ENCODE measurements around the gene SEMA3D. TPM values are rescaled to one million over a fixed set of nuclear protein-coding genes. Genes with fewer than 3 reads are reported as not detected.

Gene SEMA3D
- total and polyA plus RNA-seq, 2 experiments from 2014 or later: 1.5 to 7.2 TPM

DNA sequence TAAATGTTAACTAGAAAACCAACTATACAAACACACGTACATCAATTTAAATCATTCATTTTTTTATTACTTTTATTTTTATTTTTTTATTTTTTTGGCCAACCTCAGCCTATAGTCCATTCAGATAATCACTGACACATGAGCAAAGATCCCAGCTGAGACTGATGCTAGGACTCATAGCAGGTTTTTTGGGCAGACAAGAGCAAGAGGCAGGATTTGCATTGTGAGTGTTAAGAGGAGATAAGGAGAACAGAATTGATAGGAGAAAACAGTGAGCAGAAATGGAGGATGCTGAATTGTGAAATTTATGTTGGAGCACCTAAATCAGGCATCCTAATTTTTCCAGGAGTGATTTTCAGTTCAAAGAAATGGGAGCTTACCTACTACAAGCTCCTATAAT lies 240.3 kb downstream of the SEMA3D start:
- Histone ChIP-seq H3K4me1 (ENCODE audit: insufficient read depth) (peaks cover 10% of the 10 kb centered on the region), H3K4me2 (no peak overlapping the region), H3K36me3 (ENCODE audit: insufficient read depth) (no peaks in the 10 kb centered on the region), H3F3A (replicated peaks; ENCODE audit: low read depth) (no peaks in the 10 kb centered on the region), H2AFZ (peak overlapping the region; percentile 38; the same call in 1 of the 2 replicates), H3K9me2 (ENCODE audit: insufficient read depth) (no peaks in the 10 kb centered on the region), H3K27ac (ENCODE audit: low read depth) (no peak overlapping the region), H3K4me3 (no peak overlapping the region), H3K79me2 (replicated peaks; ENCODE audit: insufficient read depth) (no peaks in the 10 kb centered on the region), H3K27me3 (ENCODE audit: insufficient read depth) (no peaks in the 10 kb centered on the region), H4K20me1 (replicated peaks; ENCODE audit: insufficient read depth) (no peaks in the 10 kb centered on the region)
- Mint-ChIP-seq H3K27ac (no peak overlapping the region), H3K36me3 (ENCODE audit: low read depth) (no peaks in the 10 kb centered on the region), H3K4me1 (peaks cover 9% of the 10 kb centered on the region; the same call in 2 of the 3 replicates), H3K9me3 (no peaks in the 10 kb centered on the region), H3K4me3 (no peak overlapping the region), H3K27me3 (ENCODE audit: insufficient read depth, low read depth, poor library complexity) (no peaks in the 10 kb centered on the region)
- TF ChIP-seq, protein P1, sequence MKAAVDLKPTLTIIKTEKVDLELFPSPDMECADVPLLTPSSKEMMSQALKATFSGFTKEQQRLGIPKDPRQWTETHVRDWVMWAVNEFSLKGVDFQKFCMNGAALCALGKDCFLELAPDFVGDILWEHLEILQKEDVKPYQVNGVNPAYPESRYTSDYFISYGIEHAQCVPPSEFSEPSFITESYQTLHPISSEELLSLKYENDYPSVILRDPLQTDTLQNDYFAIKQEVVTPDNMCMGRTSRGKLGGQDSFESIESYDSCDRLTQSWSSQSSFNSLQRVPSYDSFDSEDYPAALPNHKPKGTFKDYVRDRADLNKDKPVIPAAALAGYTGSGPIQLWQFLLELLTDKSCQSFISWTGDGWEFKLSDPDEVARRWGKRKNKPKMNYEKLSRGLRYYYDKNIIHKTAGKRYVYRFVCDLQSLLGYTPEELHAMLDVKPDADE (IDR thresholded peaks at IDR 0.05): no peak
- TF ChIP-seq, protein P2, sequence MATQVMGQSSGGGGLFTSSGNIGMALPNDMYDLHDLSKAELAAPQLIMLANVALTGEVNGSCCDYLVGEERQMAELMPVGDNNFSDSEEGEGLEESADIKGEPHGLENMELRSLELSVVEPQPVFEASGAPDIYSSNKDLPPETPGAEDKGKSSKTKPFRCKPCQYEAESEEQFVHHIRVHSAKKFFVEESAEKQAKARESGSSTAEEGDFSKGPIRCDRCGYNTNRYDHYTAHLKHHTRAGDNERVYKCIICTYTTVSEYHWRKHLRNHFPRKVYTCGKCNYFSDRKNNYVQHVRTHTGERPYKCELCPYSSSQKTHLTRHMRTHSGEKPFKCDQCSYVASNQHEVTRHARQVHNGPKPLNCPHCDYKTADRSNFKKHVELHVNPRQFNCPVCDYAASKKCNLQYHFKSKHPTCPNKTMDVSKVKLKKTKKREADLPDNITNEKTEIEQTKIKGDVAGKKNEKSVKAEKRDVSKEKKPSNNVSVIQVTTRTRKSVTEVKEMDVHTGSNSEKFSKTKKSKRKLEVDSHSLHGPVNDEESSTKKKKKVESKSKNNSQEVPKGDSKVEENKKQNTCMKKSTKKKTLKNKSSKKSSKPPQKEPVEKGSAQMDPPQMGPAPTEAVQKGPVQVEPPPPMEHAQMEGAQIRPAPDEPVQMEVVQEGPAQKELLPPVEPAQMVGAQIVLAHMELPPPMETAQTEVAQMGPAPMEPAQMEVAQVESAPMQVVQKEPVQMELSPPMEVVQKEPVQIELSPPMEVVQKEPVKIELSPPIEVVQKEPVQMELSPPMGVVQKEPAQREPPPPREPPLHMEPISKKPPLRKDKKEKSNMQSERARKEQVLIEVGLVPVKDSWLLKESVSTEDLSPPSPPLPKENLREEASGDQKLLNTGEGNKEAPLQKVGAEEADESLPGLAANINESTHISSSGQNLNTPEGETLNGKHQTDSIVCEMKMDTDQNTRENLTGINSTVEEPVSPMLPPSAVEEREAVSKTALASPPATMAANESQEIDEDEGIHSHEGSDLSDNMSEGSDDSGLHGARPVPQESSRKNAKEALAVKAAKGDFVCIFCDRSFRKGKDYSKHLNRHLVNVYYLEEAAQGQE (IDR thresholded peaks at IDR 0.05; ENCODE audit: unreplicated experiment): no peak
- TF ChIP-seq POLR2AphosphoS5 (IDR thresholded peaks at IDR 0.05; ENCODE audit: low read depth): no peak
- TF ChIP-seq, protein P3, sequence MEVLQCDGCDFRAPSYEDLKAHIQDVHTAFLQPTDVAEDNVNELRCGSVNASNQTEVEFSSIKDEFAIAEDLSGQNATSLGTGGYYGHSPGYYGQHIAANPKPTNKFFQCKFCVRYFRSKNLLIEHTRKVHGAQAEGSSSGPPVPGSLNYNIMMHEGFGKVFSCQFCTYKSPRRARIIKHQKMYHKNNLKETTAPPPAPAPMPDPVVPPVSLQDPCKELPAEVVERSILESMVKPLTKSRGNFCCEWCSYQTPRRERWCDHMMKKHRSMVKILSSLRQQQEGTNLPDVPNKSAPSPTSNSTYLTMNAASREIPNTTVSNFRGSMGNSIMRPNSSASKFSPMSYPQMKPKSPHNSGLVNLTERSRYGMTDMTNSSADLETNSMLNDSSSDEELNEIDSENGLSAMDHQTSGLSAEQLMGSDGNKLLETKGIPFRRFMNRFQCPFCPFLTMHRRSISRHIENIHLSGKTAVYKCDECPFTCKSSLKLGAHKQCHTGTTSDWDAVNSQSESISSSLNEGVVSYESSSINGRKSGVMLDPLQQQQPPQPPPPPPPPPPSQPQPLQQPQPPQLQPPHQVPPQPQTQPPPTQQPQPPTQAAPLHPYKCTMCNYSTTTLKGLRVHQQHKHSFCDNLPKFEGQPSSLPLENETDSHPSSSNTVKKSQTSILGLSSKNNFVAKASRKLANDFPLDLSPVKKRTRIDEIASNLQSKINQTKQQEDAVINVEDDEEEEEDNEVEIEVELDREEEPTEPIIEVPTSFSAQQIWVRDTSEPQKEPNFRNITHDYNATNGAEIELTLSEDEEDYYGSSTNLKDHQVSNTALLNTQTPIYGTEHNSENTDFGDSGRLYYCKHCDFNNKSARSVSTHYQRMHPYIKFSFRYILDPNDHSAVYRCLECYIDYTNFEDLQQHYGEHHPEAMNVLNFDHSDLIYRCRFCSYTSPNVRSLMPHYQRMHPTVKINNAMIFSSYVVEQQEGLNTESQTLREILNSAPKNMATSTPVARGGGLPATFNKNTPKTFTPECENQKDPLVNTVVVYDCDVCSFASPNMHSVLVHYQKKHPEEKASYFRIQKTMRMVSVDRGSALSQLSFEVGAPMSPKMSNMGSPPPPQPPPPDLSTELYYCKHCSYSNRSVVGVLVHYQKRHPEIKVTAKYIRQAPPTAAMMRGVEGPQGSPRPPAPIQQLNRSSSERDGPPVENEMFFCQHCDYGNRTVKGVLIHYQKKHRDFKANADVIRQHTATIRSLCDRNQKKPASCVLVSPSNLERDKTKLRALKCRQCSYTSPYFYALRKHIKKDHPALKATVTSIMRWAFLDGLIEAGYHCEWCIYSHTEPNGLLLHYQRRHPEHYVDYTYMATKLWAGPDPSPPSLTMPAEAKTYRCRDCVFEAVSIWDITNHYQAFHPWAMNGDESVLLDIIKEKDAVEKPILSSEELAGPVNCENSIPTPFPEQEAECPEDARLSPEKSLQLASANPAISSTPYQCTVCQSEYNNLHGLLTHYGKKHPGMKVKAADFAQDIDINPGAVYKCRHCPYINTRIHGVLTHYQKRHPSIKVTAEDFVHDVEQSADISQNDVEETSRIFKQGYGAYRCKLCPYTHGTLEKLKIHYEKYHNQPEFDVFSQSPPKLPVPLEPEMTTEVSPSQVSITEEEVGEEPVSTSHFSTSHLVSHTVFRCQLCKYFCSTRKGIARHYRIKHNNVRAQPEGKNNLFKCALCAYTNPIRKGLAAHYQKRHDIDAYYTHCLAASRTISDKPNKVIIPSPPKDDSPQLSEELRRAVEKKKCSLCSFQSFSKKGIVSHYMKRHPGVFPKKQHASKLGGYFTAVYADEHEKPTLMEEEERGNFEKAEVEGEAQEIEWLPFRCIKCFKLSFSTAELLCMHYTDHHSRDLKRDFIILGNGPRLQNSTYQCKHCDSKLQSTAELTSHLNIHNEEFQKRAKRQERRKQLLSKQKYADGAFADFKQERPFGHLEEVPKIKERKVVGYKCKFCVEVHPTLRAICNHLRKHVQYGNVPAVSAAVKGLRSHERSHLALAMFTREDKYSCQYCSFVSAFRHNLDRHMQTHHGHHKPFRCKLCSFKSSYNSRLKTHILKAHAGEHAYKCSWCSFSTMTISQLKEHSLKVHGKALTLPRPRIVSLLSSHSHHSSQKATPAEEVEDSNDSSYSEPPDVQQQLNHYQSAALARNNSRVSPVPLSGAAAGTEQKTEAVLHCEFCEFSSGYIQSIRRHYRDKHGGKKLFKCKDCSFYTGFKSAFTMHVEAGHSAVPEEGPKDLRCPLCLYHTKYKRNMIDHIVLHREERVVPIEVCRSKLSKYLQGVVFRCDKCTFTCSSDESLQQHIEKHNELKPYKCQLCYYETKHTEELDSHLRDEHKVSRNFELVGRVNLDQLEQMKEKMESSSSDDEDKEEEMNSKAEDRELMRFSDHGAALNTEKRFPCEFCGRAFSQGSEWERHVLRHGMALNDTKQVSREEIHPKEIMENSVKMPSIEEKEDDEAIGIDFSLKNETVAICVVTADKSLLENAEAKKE (CRISPR knock-in tag; IDR thresholded peaks at IDR 0.05): no peak
- TF ChIP-seq EZH2 (IDR thresholded peaks at IDR 0.05; ENCODE audit: low read depth, unreplicated experiment): no peak
- no peak for TF ChIP-seq STAT1 (IDR thresholded peaks at IDR 0.05; ENCODE audit: unreplicated experiment)
- no peak for TF ChIP-seq CREB1 (CRISPR knock-in tag; IDR thresholded peaks at IDR 0.05; ENCODE audit: low read depth)
- TF ChIP-seq EZH2phosphoT487 (IDR thresholded peaks at IDR 0.05; ENCODE audit: unreplicated experiment): no peak
- TF ChIP-seq NANOG (IDR thresholded peaks at IDR 0.05; ENCODE audit: borderline replicate concordance): no peak
- TF ChIP-seq ZNF114 (CRISPR knock-in tag; IDR thresholded peaks at IDR 0.05): no peak
- TF ChIP-seq, protein P4, sequence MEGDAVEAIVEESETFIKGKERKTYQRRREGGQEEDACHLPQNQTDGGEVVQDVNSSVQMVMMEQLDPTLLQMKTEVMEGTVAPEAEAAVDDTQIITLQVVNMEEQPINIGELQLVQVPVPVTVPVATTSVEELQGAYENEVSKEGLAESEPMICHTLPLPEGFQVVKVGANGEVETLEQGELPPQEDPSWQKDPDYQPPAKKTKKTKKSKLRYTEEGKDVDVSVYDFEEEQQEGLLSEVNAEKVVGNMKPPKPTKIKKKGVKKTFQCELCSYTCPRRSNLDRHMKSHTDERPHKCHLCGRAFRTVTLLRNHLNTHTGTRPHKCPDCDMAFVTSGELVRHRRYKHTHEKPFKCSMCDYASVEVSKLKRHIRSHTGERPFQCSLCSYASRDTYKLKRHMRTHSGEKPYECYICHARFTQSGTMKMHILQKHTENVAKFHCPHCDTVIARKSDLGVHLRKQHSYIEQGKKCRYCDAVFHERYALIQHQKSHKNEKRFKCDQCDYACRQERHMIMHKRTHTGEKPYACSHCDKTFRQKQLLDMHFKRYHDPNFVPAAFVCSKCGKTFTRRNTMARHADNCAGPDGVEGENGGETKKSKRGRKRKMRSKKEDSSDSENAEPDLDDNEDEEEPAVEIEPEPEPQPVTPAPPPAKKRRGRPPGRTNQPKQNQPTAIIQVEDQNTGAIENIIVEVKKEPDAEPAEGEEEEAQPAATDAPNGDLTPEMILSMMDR (conservative IDR thresholded peaks at IDR 0.05; ENCODE audit: low read depth in 2 of 2): no peak
- no peak for TF ChIP-seq JUNB (IDR thresholded peaks at IDR 0.05; ENCODE audit: unreplicated experiment)
- no peak for TF ChIP-seq ZNF331 (CRISPR knock-in tag; IDR thresholded peaks at IDR 0.05; ENCODE audit: low read depth)
- ATAC-seq: no peak
- DNase-seq (ENCODE audit: low spot score): no peak

Measured in GM23338 (cell line).